Natural killer cell (primary cell): ENCODE data around the gene S100B. TPM values are rescaled to one million over a fixed set of nuclear protein-coding genes. Genes with fewer than 3 reads are reported as not detected.

Experiments used
- ATAC-seq, 3 donors: fragments of 150-1000 bp in 2 of 3; fragments of 200-7000 bp in 1 of 3; cut with Tn5 transposase; 1 replicate in 1 of 3; 2 replicates in 2 of 3; pipeline ENCODE4 v1.10.0; 2021; ENCODE audit warnings: mild to moderate bottlenecking in 2 of 3, moderate library complexity in 2 of 3
- DNase-seq, 2 donors: peaks; one replicate each; pipeline versions ENCODE4 v3.0.0 to v3.0.0-alpha.2; 2013 to 2021; ENCODE audit warnings: mixed read lengths in 1 of 2
- H3K27ac ChIP-seq: one replicate; pipeline ENCODE4 v1.5.1; 2013; ENCODE audit warnings: mild to moderate bottlenecking, low read length
- H3K27me3 ChIP-seq: one replicate; pipeline ENCODE4 v1.6.1; 2013; ENCODE audit warnings: low read length; ENCODE audit not compliant: control insufficient read depth, insufficient read depth
- H3K36me3 ChIP-seq: one replicate; pipeline ENCODE4 v1.6.1; 2013; ENCODE audit warnings: low read length; ENCODE audit not compliant: control insufficient read depth, insufficient read depth
- H3K4me1 ChIP-seq: one replicate; pipeline ENCODE4 v1.6.1; 2013; ENCODE audit warnings: low read length; ENCODE audit not compliant: control insufficient read depth, insufficient read depth
- H3K4me3 ChIP-seq: one replicate; pipeline ENCODE4 v1.5.1; 2013; ENCODE audit warnings: low read length
- H3K9me3 ChIP-seq: one replicate; pipeline ENCODE4 v1.6.1; 2013; ENCODE audit warnings: low read length; ENCODE audit not compliant: control insufficient read depth, insufficient read depth
- H3K27ac Mint-ChIP-seq, 2 donors: one replicate each; pipeline ENCODE4 v1.8.0; 2022; ENCODE audit warnings: mild to moderate bottlenecking in 2 of 2, mixed read lengths in 2 of 2, moderate library complexity in 1 of 2
- H3K27me3 Mint-ChIP-seq, 2 donors: one replicate each; pipeline ENCODE4 v1.8.0; 2022; ENCODE audit warnings: low read depth in 2 of 2, mixed read lengths in 2 of 2
- H3K36me3 Mint-ChIP-seq: one replicate; pipeline ENCODE4 v1.8.0; 2022; ENCODE audit warnings: mixed read lengths
- H3K4me1 Mint-ChIP-seq, 2 donors: one replicate each; pipeline ENCODE4 v1.8.0; 2022; ENCODE audit warnings: mixed read lengths in 2 of 2
- H3K4me3 Mint-ChIP-seq: one replicate; pipeline ENCODE4 v1.8.0; 2022; ENCODE audit warnings: mild to moderate bottlenecking, moderate library complexity, mixed read lengths
- H3K9me3 Mint-ChIP-seq, 2 donors: one replicate each; pipeline ENCODE4 v1.8.0; 2022; ENCODE audit warnings: mixed read lengths in 2 of 2
- WGBS: methylation state at CpG from one replicate; pipeline ENCODE4 v1.1.7; 2013; ENCODE audit warnings: missing lambda C conversion rate; ENCODE audit not compliant: insufficient coverage; 5-methylcytosine and 5-hydroxymethylcytosine counted together
- intact Hi-C: fragments of 100-400 bp; cut with micrococcal nuclease; formaldehyde crosslinking; loops from one replicate; pipeline ENCODE4 v1.14.2; 2022
- total RNA-seq, 4 donors: library from RNA; stranded (reverse); fragments of 120-200 nt in 1 of 4; gene quantifications; one replicate each; pipeline versions ENCODE4 v1.2.3 to v1.2.4, GENCODE V29; 2013 to 2022
- TF ChIP-seq, protein P1 (sequence below): fragments of 200-600 bp; IDR thresholded peaks from one replicate; pipeline ENCODE4 v1.8.0; 2022; ENCODE audit warnings: antibody characterized with exemption

The S100B gene
- total RNA-seq, 3 donors from 2014 or later (not counting 1 experiment from before 2014, with no cell fraction given), result 4.0 to 58.9 TPM; not detected in 1

DNA sequence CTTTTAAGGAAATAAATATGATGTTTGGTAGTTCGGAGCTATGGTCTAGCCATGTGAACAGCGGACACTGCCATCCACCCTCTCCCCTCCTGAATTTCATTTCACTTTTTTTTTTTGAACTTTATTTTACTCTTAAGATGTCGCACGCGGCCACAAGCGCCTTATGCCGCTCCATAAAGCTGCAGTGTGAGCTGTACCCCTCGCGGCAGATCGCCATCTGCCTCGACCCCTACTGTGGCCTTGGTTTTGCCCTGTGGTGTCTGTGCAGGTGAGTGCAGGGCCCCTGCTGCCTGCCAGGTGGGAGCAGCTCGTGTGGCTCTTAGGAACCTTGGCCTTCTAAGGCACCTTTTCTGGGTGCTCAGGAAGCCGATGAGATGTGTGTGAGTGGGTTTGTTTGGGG is 48.1 kb downstream of the S100B start:
- Mint-ChIP-seq H3K36me3 (no peaks in the 10 kb centered on the region), H3K4me1 (peaks cover 40 to 67% of the 10 kb centered on the region in 2 donors), H3K9me3 (no peaks in the 10 kb centered on the region), H3K27ac (peak overlapping the region in 1 of 2 donors; percentile 45), H3K27me3 (no peaks in the 10 kb centered on the region), H3K4me3 (no peak overlapping the region)
- H3K9me3 ChIP-seq, result no peaks in the 10 kb centered on the region
- ATAC-seq (no peak), DNase-seq (no peak)
- intact Hi-C loops, result no loop called here
- no peaks in the 10 kb centered on the region for H3K27me3 ChIP-seq
- H3K4me3 ChIP-seq, result no peak overlapping the region
- 97% methylated on average over 13 of the region's 13 CpGs for WGBS
- H3K4me1 ChIP-seq, result peaks cover 61% of the 10 kb centered on the region
- H3K27ac ChIP-seq, result no peak overlapping the region
- peaks cover 50% of the 10 kb centered on the region for H3K36me3 ChIP-seq
- TF ChIP-seq, protein P1, sequence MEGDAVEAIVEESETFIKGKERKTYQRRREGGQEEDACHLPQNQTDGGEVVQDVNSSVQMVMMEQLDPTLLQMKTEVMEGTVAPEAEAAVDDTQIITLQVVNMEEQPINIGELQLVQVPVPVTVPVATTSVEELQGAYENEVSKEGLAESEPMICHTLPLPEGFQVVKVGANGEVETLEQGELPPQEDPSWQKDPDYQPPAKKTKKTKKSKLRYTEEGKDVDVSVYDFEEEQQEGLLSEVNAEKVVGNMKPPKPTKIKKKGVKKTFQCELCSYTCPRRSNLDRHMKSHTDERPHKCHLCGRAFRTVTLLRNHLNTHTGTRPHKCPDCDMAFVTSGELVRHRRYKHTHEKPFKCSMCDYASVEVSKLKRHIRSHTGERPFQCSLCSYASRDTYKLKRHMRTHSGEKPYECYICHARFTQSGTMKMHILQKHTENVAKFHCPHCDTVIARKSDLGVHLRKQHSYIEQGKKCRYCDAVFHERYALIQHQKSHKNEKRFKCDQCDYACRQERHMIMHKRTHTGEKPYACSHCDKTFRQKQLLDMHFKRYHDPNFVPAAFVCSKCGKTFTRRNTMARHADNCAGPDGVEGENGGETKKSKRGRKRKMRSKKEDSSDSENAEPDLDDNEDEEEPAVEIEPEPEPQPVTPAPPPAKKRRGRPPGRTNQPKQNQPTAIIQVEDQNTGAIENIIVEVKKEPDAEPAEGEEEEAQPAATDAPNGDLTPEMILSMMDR, result no peak

DNA sequence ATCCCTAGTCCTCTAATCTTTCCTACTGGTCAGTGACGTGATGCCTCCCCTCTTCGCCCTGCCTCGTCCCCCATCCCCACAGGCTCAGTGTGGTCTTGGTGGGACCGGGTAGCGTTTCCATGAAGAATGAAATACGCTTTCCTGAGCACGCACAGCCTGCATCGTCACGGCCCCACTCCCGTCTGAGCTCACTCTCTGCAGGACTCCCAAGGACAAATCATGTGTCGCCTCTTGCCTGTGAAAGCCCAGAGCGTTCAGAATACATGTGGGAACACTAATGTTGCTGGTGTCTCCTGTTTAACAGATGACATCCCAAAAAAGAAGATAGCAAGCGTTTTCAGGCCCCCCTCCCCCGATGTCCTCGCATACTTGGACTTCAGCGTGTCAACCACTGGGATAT is 49.2 kb downstream of the S100B start:
- TF ChIP-seq, protein P1, result no peak
- H3K9me3 ChIP-seq, result no peaks in the 10 kb centered on the region
- Mint-ChIP-seq H3K9me3 (no peaks in the 10 kb centered on the region), H3K4me3 (no peak overlapping the region), H3K4me1 (peaks cover 48 to 67% of the 10 kb centered on the region in 2 donors), H3K36me3 (no peaks in the 10 kb centered on the region), H3K27ac (peak overlapping the region; percentile 32 to 56), H3K27me3 (no peaks in the 10 kb centered on the region)
- no peak for DNase-seq
- 97% methylated on average over 16 of the region's 16 CpGs for WGBS
- H3K27ac ChIP-seq, result no peak overlapping the region
- no peak for ATAC-seq
- H3K27me3 ChIP-seq, result no peaks in the 10 kb centered on the region
- peaks cover 39% of the 10 kb centered on the region for H3K36me3 ChIP-seq
- H3K4me3 ChIP-seq, result no peak overlapping the region
- H3K4me1 ChIP-seq, result peaks cover 65% of the 10 kb centered on the region
- intact Hi-C loops, result no loop called here

DNA sequence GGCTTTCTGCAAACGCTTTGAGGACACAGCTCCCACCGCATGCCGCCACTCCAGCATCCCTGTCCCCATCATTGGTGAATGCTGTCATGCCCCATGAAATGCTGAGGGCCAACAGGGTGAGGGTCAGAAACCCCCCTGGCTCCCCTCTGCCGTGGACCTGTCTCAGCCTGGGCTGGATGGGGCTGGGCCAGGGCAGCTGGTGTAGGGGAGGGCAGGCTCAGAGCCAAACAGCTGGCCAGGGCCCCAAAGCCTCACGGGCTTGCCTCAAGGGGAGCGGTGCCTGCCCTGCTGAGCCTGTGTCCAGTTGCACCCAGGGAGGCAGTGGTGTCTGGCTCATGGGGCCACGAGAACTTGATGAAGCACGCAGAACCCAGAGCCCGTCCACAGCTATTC is 49.7 kb downstream of the S100B start:
- ATAC-seq (no peak), DNase-seq (no peak)
- intact Hi-C loops, result no loop called here
- Histone ChIP-seq H3K4me1 (peaks cover 65% of the 10 kb centered on the region), H3K9me3 (no peaks in the 10 kb centered on the region), H3K4me3 (no peak overlapping the region), H3K36me3 (peaks cover 35% of the 10 kb centered on the region), H3K27me3 (no peaks in the 10 kb centered on the region), H3K27ac (no peak overlapping the region)
- Mint-ChIP-seq H3K27me3 (no peaks in the 10 kb centered on the region), H3K4me1 (peaks cover 48 to 67% of the 10 kb centered on the region in 2 donors), H3K4me3 (no peak overlapping the region), H3K27ac (peak overlapping the region; percentile 32 to 56), H3K36me3 (no peaks in the 10 kb centered on the region), H3K9me3 (no peaks in the 10 kb centered on the region)
- WGBS, result 96% methylated on average over 9 of the region's 9 CpGs
- TF ChIP-seq, protein P1, result no peak
